Activated CD4-positive, alpha-beta T cell treated with anti-CD3 and anti-CD28 coated beads for 1 hour (primary cell): ENCODE data around the gene TMEM74B.
"Not testable (repeated sequence)": the region's sequence is repeated elsewhere in the genome, so short reads cannot be mapped to it uniquely, and the experiment has no call there.

ENCODE experiments used
- DNase-seq: peaks from one replicate; pipeline ENCODE4 v3.0.0-alpha.2; 2020

Gene TMEM74B

GRCh38 chr20:1178103-1178502, 6.7 kb downstream of the TMEM74B start:
- no peak for DNase-seq

- no peak for DNase-seq
These were observed 7.1 kb downstream of the TMEM74B start for GRCh38 chr20:1177680-1178079.

- DNase-seq = no peak
These were observed 10.0 kb downstream of the TMEM74B start for GRCh38 chr20:1174787-1175186.

GRCh38 chr20:1173698-1174097, 11.1 kb downstream of the TMEM74B start:
- DNase-seq = no peak

GRCh38 chr20:1171461-1172093, 13.2 kb downstream of the TMEM74B start:
- DNase-seq = no peak

GRCh38 chr20:1169224-1169623, 15.6 kb downstream of the TMEM74B start:
- DNase-seq = no peak

- DNase-seq = no peak
These were observed 17.6 kb downstream of the TMEM74B start for GRCh38 chr20:1166948-1167720.

GRCh38 chr20:1165941-1166340, 18.8 kb downstream of the TMEM74B start:
- DNase-seq = no peak

GRCh38 chr20:1165521-1165920, 19.3 kb downstream of the TMEM74B start:
- no peak for DNase-seq

GRCh38 chr20:1164871-1165270, 19.9 kb downstream of the TMEM74B start:
- no peak for DNase-seq

- no peak for DNase-seq
These were observed 21.1 kb downstream of the TMEM74B start for GRCh38 chr20:1163653-1164052.

GRCh38 chr20:1163105-1163504, 21.7 kb downstream of the TMEM74B start:
- DNase-seq = no peak

- DNase-seq = no peak
These were observed 23.8 kb downstream of the TMEM74B start for GRCh38 chr20:1160991-1161390.

- no peak for DNase-seq
These were observed 24.3 kb downstream of the TMEM74B start for GRCh38 chr20:1160496-1160895.

- DNase-seq = no peak
These were observed 29.4 kb downstream of the TMEM74B start for GRCh38 chr20:1155342-1155741.

GRCh38 chr20:1154691-1155090, 30.1 kb downstream of the TMEM74B start:
- no peak for DNase-seq

- no peak for DNase-seq
These were observed 30.6 kb downstream of the TMEM74B start for GRCh38 chr20:1154226-1154625.

- DNase-seq = no peak
These were observed 33.8 kb downstream of the TMEM74B start for GRCh38 chr20:1150968-1151367.

GRCh38 chr20:1150218-1150617, 34.6 kb downstream of the TMEM74B start:
- DNase-seq = no peak

- DNase-seq = not testable (repeated sequence)
These were observed 35.0 kb downstream of the TMEM74B start for GRCh38 chr20:1149812-1150211.

GRCh38 chr20:1146957-1147356, 37.8 kb downstream of the TMEM74B start:
- no peak for DNase-seq

- no peak for DNase-seq
These were observed 40.2 kb downstream of the TMEM74B start for GRCh38 chr20:1144401-1145172.

GRCh38 chr20:1137236-1137635, 47.5 kb downstream of the TMEM74B start:
- no peak for DNase-seq

GRCh38 chr20:1134836-1135235, 49.9 kb downstream of the TMEM74B start:
- DNase-seq = no peak
